HK-2 (cell line): ENCODE data around the gene OR2A2.

Experiments used
- DNase-seq: peaks from one replicate; pipeline ENCODE4 v3.0.0-alpha.2; 2018; ENCODE audit not compliant: unreplicated experiment

Gene OR2A2

DNA sequence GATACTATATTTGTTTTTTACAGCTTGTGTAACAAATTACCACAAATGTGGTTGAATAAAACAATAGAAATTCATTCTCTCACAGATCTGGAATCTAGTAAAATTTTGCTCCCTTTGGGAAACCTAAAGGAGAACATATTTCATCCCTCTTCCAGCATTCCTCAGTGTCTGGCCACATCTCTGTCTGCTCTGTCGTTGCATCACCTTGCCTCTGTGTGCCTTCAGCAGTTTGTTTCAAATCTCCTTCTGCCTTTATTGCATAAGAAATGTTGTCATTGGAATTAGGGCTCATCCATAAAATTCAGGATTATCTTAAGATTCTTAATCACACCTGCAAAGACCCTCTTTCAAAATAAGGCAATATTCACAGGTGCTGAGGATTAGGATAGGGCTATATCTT is 28.1 kb downstream of the OR2A2 start:
- DNase-seq = no peak

DNA sequence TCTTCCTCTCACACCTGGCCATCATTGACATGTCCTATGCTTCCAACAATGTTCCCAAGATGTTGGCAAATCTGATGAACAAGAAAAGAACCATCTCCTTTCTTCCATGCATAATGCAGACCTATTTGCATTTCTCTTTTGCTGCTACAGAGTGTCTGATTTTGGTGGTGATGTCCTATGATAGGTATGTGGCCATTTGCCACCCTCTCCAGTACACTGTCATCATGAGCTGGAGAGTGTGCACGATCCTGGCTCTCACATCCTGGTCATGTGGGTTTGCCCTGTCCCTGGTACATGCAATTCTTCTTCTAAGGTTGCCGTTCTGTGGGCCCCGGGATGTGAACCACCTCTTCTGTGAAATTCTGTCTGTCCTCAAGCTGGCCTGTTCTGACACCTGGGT is 32.8 kb downstream of the OR2A2 start:
- DNase-seq = no peak

DNA sequence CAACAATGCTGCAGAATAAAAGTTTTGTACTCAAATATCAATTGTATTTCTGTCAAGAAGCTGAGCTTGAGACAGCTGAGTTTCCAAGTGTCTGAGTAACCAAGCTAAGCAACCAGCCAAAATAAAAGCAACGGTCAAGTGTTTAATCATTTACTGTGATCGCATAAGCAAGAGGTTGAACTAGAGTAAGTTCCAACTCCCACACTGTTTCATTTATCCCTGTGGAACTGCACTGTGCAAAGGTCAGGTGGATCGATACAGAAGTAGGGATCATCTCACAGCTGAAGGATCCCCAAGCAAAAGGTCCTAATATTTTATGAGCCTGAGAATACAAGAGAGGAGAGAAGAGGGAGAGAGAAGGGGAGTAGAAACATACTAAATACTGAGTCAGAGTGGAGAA is 35.0 kb downstream of the OR2A2 start:
- no peak for DNase-seq

DNA sequence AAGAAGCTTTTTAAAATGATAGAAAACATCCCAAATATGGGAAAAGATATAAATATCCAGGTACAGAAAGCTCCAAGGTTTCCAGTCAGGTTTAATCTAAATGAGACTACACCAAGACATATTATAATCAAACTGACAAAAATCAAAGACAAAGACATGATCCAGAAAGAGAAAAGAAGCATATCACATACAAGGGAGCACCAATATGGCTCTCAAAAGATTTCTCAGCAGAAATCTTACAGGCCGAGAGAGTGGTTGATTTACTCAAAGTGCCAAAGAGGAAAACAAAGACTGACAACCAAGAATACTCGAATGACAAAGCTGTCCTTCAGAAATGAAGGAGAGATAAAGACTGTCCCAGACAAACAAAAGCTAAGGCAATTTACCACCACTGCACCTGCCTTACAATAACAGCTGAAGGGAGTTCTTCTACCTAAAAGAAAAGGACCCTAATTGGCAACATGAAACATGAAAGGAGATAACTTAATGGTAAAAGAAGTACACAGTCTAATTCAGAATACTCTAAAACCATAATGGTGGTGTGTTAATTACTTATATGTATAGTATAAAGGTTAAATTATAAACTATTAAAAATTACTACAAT is 38.9 kb downstream of the OR2A2 start:
- DNase-seq = no peak

DNA sequence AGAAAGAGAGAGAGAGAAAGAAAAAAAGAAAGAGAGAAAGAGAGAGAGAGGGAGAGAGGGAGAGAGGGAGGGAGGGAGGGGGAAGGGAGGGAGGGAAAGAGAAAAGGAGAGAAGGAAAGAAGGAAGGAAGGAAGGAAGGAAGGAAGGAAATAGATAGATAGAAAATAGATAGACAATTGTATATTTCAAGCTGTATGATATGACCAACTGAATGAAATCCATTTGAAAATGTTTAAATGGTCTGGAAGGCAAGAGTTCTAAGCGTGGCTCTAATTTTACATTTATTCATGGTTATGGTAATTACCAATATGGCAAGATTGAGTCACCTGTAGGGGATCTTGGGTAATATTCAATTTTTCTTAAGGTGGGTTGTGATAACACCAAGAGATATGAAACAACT is 49.5 kb downstream of the OR2A2 start:
- no peak for DNase-seq
